Measurements from ENCODE around the gene C4orf36.

Gene C4orf36, protein sequence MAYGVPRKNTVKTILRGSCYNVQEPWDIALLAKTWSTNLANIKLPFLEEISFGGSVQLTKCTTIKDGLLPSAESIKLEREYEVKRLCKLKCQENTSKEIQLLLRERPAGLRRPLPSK

DNA sequence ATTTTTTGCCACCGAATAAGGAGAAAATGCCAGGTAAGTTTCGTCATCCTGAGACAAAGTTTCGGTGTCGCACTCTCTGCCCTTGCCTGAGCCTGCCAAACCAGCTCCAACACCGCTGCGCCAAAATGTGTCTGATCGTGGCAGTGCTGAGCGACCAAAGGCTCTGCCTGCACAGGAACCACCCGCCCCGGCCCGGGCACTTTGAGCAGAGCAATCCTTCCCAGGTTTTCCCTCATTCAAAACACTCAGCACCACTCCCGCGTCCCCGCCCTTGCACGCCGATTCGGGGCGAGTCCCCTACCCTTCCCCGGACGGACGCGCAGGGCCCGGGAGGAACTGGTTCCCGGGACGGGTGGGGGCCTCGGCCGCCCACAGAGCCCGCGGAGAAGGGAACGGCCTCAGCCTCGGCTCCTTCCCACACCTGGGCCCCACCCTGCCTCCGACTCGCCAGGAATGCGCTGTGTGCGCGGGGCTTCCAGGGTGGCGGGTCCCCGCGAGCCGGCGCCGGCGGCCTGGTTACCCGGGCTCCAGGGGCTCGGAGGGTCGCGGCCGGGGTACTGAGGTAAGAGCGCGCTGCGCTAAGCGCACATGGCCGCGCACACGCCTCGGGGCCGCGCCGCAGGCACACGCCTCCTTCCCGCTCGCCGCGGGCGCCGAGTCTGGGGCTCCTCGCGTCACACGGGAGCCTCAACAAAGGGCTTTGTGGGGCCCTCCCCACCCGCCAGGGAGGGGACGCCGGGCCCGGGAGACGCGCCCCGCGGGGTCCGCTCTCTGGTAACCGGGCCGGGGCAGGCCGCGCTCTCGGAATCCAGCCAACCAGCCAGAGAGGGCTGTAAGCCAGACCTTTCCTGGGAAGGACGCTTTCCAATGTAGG lies at the start of gene C4orf36:
Gene C4orf36, minus strand, starts transcription at position 661 of the 874 bp plus-strand sequence. CDS start 902 bp downstream, outside the sequence.
- DNase-seq (ENCODE audit: low read depth in 2 of 2) = peak in 1 of 2 donors; percentile 3

DNA sequence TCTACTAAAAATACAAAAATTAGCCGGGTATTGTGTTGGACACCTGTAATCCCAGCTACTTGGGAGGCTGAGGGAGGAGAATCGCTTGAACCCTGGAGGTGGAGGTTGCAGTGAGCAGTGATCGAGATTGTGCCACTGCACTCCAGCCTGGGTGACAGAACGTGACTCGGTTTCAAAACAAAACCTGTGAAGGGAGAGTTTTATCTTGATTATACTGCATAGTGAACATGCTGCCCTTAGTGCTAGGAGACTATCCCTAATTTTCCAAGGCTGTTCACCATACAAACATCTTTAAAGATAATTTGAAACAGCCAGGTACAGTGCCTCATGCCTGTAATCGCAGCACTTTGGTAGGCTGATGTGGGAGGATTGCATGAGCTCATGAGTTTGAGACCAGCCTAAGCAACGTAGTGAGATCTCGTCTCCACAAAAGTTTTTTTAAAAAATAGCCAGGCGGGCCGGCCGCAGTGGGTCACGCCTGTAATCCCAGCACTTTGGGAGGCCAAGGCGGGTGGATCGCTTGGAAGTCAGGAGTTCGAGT lies 48.8 kb upstream of the C4orf36 start:
- DNase-seq (ENCODE audit: low read depth in 2 of 2) = no peak

DNA sequence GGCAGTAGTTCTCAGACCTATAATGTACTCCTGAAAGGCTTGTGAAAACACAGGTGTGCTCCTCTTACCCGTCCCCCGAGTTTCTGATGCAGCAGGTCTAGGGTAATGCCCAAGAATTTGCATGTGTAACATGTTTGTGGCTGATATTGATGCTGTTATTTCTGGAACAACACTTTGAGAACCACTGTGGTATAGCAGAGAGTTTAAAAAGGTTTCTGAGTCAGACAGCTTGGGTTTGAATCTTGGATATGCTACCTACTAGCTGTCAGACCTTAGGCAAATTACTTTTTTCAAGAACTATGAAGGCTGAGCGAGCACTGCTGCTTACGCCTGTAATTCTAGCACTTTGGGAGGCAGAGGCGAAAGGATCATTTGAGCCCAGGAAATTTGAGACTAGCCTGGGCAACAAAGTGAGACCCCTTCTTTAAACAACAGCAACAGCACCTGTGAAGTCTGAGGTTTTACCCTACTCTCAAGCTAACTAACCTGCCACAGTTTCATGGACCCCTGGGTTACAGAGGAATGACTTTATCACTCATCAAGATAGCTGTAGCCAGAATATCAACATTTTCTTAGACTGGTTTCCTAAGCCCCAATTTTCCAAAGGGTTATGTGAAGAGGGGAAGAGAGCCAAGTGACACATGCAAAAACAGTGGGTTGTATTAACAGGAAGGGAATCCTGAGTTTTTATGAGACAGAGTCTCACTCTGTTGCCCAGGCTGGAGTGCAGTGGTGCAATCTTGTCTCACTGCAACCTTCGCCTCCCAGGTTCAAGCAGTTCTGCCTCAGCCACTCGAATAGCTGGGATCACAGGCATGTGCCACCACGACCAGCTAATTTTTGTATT lies 47.7 kb upstream of the C4orf36 start:
- DNase-seq (ENCODE audit: low read depth in 2 of 2) = no peak

DNA sequence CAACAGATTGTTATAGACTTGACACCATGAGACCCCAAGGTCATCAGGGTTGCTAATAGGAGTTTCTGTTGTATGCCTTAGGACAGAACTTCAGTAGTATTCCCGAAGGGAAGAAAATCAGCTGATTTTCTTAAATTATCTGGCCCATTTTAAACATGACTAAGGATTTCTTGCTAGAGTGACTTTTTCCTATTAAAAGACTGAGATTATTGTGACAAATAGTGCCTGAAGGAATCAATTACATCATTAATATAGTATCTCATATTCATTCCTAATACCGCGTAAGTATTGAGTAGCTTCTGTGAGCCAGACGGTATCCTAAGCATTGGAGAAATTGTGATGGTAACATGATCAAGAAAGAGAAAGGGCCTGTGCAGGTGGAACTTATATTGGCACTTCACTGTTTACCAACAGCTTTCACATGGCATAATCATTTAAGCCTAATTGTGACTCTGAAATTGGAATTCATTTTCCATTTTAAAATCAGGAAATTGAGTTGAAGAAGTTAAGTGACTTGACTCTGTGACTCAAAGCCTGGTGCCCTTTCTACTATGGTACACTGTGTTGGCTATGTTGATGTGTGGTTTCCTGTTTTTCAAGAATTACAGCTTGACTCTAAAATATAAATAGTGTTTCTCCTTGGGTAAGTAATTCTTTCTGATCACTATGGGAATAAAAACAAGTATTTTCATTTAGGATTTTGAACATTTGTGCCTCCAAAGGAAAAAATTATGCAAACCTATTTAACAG lies 46.7 kb upstream of the C4orf36 start:
- DNase-seq (ENCODE audit: low read depth in 2 of 2) = no peak

DNA sequence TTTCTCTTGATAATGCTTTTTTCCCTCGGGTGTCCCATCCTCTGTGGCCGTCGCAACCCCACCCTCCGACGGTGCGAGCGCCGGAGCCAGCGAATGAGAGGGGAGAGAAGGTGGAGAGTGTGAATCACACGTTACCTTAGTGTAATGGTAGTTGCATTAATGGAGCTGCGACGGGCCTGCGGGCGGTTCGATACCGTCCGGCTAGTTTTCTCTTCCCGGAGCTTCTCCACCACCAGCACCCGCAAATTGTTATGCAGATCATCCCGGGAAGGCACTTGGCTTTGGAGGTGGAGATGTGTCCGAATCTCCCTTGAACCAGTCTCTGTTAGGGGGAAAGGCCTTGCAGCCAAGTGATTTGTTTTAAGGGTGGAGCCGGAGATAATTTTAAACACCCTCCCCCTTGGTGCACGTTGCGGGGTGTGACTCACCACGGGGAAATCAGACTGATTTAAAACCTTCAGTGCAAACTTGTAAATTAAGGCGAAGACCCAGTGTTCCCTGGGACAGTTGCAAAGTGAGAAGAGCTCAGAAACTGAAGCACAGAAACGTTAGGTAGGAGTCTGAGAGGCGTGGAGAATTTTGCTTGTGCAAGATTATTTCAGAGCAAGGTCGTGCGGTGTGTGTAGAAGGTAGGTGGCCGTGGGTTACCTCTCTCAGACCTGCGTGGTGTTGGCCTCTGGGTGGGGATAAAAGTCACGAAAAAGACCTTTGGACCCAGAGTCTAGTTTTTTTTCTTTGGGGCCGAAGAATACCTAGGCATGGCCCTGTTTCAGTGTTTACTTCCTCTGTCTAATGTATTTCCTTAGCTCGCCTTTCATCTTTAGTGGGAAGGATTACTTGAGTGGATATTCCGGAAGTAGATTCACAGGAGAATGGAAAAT lies 43.9 kb upstream of the C4orf36 start:
- peak; percentile 23 to 47 for DNase-seq (ENCODE audit: low read depth in 2 of 2)

DNA sequence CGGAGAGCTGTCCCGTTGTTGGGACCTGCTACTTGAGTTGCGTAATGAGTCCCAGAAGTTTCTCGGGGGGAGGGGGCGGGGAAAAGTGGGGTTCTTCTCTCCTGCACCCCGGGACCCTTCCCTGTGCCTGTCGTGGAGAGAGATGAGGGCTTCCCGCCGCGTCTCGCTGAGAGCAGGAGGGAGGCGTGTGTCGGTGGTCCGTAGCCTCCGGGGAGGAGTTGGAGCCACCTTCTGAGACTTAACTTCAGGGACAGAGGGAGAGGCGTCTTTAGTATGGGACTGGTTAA lies 43.3 kb upstream of the C4orf36 start:
- DNase-seq (ENCODE audit: low read depth in 2 of 2) = no peak

DNA sequence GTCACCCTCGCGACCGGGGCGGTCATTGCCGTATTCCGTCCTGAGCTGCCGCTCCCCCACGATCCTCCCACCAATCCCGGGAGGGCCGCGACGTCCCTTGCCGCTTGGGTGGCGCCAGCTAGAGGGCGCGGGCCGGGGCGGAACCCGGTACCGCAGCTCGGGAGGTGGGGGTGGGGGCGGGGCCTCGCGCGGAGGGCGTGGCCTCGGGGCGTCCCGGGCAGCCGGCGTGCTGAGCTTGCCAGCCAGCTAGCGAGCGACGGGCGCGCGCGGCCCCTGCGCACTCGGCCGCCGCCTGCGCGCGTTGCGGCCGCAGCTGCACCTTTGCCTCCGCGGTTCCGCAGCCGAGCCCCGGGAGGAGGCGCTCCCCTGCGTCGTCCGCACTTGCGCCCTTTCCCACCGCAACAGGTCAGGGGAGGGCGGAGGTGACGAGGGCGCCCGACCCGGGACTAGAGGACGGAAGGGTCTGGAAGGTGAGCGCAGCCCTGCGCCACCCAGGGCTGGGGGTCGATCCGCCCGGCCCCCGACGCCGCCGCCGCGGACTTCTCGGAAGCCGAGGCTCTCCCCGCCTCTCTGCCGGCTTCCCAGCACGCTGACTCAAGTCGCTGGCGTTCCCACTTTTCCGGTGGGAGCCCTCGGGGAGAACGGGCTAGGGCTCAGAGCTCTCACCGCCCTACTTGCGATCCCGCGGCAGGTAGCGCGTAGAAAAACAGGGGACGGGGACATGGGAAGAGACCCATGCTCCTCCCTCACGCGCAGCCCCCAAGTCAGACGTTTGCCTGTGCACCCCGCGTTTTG lies 42.7 kb upstream of the C4orf36 start, which contains the start of gene AFF1:
Gene AFF1, plus strand, starts transcription at position 241 of the 795 bp plus-strand sequence. CDS start 13,523 bp downstream, outside the sequence.
- peak; percentile 65 to 69 for DNase-seq (ENCODE audit: low read depth in 2 of 2)

DNA sequence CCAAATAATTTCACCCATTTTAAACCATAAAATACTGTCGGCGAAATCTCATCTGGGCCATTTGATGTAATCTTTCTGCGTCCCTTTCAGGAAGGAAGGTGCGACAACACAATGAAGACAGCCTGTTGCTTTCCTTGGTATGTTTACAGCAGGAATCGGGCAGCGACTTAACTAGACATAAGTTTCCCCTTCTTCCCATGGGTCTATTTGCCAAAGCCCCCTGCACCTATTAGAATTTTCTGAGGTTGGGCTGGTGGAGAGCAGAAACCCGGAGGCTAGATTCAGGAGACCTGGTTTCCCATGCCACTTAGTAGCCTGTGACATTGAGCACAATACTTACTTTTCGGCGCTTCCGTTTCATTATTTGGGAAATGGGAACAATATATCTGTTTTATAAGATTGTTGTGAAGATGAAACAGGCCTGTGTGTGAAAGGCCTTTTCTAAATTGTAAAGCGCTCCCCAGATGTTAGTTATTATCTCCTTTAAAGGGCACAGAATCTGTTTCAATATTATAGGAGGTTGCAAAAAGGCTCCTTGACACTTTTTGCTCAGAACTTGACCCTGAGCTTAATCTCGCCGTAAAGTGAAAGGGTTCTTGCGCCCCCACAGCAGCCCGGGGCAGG lies 42.0 kb upstream of the C4orf36 start:
- no peak for DNase-seq (ENCODE audit: low read depth in 2 of 2)

DNA sequence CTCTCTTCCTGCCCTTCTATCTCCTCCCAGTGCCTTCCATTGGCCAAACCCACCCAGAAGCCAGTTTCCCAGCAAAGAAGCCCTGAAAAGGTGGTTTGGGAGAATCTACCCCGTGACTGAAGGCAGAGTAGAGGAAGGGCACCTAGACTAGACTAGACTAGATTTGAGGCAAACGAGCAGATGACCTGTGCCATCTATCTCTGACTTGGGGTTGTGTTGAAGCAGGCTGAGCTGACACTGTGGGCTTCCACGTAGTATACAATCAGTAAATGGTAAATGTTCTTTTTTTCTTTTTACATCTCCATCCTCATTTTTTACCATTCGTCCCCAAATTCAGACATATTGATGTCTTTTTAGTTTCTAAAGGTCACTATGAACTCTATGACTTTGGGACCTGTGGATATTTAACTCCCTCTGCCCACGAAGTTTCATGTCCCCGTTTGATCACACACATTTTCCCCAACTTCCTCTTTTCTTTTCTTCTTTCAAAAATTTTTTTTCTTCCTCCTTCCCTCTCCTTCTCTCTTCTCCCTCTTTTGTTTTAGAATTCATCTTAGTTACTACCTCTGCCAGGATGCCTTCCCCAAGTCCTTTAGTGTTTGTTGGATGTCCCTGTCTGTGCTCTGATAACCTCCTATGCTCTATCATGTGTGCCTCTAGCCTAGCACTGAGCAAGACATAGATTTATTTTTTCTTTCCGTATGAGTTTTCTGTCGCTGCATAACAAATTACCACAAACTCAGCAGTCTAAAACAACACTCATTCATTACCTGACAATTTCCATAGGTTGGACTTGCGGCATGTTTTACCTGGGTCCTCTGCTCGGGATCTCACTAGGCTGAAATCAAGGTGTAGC lies 36.4 kb upstream of the C4orf36 start:
- DNase-seq (ENCODE audit: low read depth in 2 of 2) = no peak

DNA sequence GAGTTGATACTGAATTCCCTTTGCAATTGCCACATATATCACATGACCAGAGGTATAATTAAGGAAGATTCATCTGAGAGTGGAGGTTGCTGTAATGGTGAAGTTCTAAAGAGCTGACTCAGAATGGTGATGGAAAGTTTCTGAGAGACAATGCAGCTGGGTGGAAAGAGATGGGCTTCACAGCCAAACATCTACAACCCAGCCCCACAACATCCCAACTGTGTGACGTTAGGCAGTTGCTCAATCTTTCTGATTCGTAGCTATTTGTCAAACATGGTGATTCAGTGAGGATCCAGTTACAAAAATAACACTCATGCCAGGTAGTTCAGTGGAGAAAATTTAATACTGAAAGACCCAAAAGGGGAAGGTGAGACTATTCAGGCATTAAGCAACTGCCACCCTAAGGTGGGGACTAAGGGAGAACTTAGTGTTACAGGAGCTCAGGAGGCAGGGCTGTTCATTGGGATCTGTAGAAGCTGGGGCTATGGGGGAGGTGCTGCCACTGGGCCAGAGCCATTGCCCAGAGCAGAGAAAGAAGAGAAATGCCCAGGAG lies 35.7 kb upstream of the C4orf36 start:
- no peak for DNase-seq (ENCODE audit: low read depth in 2 of 2)

DNA sequence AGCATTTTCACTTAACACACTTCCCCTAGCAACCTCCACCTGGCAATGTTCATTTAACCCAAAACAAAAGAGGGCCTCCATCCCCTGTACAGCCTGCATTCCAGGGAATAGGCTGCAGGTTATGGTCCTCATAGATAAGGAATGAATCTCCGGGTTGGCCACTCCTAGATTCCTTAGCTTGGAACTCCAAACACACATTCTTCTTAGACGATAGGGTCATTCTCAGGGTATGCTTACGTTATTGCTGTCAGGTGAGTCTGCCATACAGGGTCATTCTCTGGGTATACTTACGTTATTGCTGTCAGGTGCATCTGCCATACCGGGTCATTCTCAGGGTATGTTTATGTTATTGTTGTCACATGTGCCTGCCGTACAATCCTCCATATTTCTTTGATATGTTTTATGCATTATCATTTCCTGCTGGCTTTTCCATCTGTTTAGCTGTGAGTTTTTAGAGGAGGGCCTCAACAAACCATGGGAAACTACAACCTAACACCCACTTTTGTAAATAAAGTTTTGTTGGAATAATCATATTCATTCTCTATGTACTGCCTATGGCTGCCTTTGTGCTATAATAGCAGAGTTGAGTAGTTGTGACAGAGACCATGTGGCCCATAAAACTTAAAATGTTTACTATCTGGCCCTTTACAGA lies 34.3 kb upstream of the C4orf36 start:
- no peak for DNase-seq (ENCODE audit: low read depth in 2 of 2)

DNA sequence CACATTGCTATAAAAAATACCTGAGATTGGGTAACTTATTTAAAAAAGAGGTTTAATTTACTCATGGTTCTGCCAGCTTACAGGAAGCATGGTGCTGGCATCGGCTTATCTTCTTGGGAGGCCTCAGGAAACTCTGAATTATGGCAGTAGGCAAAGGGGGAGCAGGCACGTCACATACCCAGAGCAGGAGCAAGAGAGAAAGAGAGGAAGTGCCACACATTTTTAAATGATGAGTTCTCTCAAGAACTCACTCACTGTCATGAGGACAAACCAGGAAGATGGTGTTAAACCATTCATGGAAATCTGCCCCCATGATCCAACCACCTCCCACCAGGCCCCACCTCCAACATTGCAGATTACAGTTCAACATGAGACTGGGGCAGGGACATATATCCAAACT lies 32.6 kb upstream of the C4orf36 start:
- DNase-seq (ENCODE audit: low read depth in 2 of 2) = no peak

DNA sequence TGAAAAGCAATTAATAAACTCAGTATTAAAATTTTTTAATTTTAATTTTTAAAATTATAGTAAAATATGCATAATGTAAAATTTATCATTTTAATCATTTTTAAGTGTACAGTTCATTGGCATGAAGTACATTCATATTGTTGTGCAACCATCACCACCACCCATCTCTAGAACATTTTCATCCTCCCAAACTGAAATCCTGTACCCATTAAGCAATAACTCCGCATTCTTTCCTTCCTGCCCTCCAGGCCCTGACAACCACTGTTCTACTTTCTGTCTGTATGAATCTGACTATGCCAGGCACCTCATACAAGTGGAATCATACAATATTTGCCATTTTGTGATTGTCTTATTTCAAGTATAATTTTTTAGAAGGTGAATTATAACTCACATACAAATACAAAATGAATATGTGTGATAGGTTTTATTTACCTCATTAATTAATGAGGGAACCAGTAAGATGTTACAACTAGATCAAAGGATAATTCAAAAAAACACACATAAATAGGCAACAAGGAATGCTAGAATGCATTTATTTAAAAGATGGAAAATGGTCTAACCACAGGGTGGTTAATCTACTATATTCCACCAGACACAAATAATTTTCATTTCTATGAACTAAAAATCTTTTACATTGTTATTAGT lies 29.5 kb upstream of the C4orf36 start:
- no peak for DNase-seq (ENCODE audit: low read depth in 2 of 2)

DNA sequence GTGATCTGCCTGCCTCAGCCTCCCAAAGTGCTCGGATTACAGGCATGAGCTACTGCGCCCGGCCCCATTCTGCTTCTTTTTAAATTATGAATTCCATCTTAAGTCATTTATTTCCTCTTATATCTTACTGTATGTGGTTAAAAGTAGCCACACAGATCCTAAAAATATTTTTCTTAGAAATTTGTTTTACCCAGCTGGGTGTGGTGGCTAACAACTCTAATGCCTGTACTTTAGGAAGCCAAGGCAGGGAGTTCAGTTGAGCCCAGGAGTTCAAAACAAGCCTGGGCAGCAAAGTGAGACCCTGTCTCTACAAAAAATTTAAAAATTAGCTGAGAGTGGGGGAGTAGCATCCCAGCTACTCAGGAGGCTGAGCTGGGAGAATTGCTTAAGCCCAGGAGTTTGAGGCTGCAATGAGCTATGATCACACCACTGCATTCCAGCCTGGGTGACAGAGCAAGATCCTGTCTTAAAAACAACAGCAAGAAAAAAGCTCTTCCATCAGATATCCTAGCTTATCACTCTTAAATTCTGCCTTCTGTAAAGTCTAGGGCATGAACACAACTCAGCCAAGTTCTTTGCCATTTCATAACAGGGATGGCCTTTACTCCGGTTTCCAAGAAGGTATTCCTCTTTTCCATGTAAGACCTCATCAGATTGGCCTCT lies 27.5 kb upstream of the C4orf36 start:
- DNase-seq (ENCODE audit: low read depth in 2 of 2) = no peak

DNA sequence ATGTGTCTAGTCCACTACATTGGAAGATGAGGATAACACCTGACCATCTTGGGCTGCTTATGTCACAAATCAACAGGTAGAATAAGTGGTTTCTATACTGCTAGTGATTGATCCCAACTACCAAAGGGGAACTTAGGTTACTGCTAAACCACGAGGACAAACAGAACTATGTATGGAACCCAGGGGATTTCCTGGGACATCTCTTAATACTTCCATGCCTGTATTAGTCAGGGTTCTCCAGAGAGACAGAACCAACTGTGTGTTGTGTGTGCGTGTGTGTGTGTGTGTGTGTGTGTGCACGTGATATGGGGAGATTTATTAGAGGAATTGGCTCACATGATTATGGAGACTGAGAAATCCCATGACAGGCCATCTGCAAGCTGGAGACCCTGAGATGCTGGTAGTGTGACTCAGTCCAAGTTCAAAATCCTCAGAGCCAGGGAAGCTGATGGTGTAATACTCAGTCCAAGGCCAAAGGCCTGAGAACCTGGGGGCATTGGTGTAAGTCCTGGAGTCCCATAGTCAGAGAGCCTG lies 26.4 kb upstream of the C4orf36 start:
- DNase-seq (ENCODE audit: low read depth in 2 of 2) = no peak

Data from stimulated activated CD4-positive, alpha-beta T cell treated with anti-CD3 and anti-CD28 coated beads, Interleukin-1b, Interleukin-23, amount 100 ng/mL, for 1 hour (primary cell).